Sigmoid colon (tissue), 4 donors: ENCODE results near the gene PUS10.

Source experiments
- POLR2A ChIP-seq, 2 donors: fragments of 450-650 bp; IDR thresholded peaks; one replicate each; pipeline ENCODE4 v1.6.1; 2016; ENCODE audit warnings: antibody characterized with exemption in 2 of 2, mild to moderate bottlenecking in 2 of 2, moderate library complexity in 2 of 2
- POLR2AphosphoS5 ChIP-seq, 4 donors: sonication (generic); formaldehyde crosslinking; IDR thresholded peaks; one replicate each; pipeline ENCODE4 v1.6.1; 2017; ENCODE audit warnings: antibody characterized with exemption in 4 of 4
- TF ChIP-seq, protein P1 (sequence below), 4 experiments: fragments of 450-650 bp in 3 of 4; fragments of 200-600 bp in 1 of 4; IDR thresholded peaks; one replicate each; pipeline ENCODE4 v1.5.1; 2016 to 2019; ENCODE audit warnings: antibody characterized with exemption in 4 of 4, mild to moderate bottlenecking in 3 of 4, moderate library complexity in 2 of 4

DNA sequence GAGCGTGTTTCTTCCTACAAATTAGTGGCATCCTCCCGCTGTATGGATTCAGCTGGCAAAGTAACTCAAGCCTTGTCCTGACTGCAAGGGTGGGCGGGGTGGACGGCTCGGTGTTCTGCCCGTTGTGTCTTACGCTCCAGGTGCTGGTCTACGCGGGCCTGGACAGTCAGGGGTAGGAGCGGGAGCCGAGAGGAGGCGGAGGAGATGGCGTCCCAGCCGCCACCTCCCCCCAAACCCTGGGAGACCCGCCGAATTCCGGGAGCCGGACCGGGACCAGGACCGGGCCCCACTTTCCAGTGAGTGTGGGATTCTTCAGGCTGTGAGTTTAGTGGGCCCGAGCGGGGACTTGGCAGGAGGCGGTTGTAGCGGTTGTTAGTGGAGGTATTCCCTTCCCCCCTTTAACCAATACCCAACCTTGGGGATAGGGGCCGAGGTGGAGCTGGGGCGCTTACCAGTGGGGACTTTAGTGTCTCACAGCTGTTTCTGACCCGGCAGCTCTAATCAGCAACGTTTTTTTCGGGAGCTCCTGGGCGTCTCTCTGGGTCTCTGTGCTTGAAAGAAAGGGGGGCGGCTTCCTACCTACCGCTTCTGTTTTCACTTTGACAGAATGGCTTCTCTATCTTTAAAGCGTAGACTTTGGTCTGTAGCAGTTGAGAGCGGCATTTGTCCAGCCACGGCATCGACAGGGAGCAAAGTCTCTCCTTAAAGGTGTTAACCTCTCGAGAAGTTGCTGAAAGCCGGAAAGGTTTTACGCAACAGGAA, at the start of gene PUS10, which contains the start of gene PEX13:
- TF ChIP-seq, protein P1, sequence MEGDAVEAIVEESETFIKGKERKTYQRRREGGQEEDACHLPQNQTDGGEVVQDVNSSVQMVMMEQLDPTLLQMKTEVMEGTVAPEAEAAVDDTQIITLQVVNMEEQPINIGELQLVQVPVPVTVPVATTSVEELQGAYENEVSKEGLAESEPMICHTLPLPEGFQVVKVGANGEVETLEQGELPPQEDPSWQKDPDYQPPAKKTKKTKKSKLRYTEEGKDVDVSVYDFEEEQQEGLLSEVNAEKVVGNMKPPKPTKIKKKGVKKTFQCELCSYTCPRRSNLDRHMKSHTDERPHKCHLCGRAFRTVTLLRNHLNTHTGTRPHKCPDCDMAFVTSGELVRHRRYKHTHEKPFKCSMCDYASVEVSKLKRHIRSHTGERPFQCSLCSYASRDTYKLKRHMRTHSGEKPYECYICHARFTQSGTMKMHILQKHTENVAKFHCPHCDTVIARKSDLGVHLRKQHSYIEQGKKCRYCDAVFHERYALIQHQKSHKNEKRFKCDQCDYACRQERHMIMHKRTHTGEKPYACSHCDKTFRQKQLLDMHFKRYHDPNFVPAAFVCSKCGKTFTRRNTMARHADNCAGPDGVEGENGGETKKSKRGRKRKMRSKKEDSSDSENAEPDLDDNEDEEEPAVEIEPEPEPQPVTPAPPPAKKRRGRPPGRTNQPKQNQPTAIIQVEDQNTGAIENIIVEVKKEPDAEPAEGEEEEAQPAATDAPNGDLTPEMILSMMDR (IDR thresholded peaks at IDR 0.05), result no peak
- TF ChIP-seq POLR2AphosphoS5 (IDR thresholded peaks at IDR 0.05) (peak; percentile 27 to 77 (median 69)), POLR2A (IDR thresholded peaks at IDR 0.05) (peak in 1 of 2 donors; percentile 37)
